Uterus (tissue), 2 donors: ENCODE data around the gene TBCE.

Experiments
- CTCF ChIP-seq, 4 experiments: fragments of 200-600 bp in 2 of 4; fragments of 450-650 bp in 2 of 4; sonication (generic) in 2 of 4; IDR thresholded peaks; one replicate each; pipeline ENCODE4 v1.5.1; 2016 to 2019; ENCODE audit warnings: antibody characterized with exemption in 4 of 4, mild to moderate bottlenecking in 2 of 4, moderate library complexity in 1 of 4
- POLR2A ChIP-seq, 2 donors: fragments of 450-650 bp; IDR thresholded peaks; one replicate each; pipeline ENCODE4 v1.6.1; 2016; ENCODE audit warnings: antibody characterized with exemption in 2 of 2, mild to moderate bottlenecking in 1 of 2, moderate library complexity in 1 of 2

GRCh38 chr1:235454021-235454420 is 86.8 kb downstream of the TBCE start:
- TF ChIP-seq CTCF (IDR thresholded peaks at IDR 0.05), result no peak
- TF ChIP-seq POLR2A (IDR thresholded peaks at IDR 0.05), result no peak
